ENCODE results near the gene SIPA1L3.

GRCh38 chr19:37932985-37933936 lies 26.3 kb downstream of the SIPA1L3 start:
- TF ChIP-seq CEBPB (tag; IDR thresholded peaks at IDR 0.05) (no peak), E2F8 (IDR thresholded peaks at IDR 0.05; ENCODE audit: low read depth, partially characterized antibody) (no peak)

Data from K562 (cell line).